DMS114 treated with DMSO at 0.1 percent for 48 hours (cell line): Measurements from ENCODE around the gene SOCS3.
A peak's percentile ranks its signal among the peaks of the same experiment; 100 is the strongest.

Experiments used
- DNase-seq: peaks from one replicate; lab custom pipeline; 2025; ENCODE audit not compliant: unreplicated experiment; lab: John Stamatoyannopoulos, UW

SOCS3 gene

DNA sequence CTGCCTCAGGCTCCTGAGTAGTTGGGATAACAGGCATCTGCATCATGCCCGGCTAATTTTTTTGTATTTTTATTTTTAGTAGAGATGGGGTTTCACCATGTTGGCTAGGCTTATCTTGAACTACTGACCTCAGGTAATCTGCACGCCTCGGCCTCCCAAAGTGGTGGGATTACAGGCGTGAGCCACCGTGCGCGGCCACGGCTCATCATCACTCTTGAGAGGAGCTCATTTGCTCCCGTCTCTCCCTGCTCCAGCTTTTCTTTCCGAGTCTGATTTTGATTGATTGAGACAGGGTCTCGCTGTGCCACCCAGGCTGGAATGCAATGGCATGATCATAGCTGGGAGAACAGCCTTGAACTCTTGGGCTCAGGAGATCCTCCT lies 31.2 kb upstream of the SOCS3 start:
- DNase-seq: no peak

DNA sequence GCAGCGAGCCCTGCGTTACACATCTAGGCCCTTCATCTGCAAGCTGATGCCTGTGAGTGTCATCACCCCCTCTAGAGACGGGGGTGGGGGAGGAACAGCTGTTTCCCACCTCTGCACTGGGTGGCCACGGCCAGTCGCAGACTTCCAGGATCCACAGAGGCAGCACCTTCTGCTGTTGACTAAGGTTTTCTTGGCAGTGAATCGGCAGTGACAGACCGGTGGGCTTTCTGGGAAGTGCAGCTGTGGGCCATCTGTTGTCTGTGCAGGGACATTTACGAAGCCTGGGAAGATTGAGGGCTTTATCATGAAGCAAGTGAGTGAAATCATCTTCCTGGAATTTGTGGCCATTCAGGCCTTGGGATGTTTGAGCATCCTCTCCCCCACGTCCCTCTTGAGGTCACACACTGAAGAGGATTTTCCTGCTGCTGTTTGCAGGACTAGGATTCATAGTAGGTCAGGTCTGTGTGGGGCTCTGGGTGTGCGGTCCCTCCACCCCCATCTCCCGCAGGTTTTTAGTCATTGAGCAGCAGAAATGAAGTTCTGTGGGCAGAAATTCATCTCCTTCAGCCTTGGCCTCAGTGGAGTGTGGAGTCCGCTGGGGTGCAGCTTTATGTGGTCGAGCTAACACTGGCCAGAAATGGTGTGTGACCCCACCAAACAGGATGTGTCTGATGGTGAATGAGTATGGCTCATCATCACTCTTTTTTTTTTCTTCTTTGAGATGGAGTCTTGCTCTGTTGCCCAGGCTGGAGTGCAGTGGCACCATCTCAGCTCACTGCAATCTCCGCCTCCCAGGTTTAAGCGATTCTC lies 30.6 kb upstream of the SOCS3 start:
- no peak for DNase-seq

DNA sequence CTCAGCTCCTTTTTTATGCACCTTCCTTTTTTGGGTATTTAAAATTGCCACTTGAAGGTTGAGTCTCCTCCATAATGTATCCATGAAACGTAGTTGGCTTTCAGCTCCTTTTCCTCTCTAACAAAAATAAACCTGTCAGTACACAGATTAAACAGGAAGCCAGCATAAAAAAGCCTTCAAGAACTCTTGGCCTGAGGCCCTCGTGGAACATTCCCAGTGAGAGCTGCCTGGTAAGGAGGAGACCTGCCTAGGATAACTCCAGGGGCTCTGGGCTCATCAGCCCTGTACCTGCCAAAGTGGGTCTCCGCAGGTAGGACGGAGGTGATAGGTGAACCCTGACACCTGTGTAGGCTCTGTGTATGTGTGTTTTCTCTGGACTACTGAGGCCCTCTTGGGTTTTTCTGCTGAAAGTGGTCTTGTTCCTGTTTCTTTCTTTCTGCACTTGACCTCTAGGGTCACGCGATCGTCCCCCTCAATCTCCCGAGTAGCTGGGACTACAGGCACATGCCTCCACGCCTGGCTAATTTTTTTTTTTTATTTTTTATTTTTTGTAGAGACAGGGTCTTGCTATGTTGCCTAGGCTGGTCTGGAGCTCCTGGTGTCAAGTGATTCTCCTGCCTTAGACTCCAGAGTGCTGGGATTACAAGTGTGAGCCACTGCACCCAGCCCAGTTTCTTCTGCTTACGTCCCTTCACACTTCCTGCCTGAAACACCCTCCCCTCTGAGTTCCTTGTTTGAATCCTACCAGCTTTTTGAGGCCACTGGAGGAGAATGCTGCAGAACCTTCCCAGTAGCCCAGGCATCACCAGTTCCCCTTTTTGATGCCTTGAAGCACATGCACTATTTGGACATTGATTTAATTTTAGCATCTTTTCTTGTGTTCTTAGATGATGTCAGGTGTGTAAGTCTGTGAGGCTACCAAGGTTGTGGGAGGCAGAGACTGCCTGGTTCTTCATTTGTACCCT lies 28.4 kb upstream of the SOCS3 start:
- no peak for DNase-seq

DNA sequence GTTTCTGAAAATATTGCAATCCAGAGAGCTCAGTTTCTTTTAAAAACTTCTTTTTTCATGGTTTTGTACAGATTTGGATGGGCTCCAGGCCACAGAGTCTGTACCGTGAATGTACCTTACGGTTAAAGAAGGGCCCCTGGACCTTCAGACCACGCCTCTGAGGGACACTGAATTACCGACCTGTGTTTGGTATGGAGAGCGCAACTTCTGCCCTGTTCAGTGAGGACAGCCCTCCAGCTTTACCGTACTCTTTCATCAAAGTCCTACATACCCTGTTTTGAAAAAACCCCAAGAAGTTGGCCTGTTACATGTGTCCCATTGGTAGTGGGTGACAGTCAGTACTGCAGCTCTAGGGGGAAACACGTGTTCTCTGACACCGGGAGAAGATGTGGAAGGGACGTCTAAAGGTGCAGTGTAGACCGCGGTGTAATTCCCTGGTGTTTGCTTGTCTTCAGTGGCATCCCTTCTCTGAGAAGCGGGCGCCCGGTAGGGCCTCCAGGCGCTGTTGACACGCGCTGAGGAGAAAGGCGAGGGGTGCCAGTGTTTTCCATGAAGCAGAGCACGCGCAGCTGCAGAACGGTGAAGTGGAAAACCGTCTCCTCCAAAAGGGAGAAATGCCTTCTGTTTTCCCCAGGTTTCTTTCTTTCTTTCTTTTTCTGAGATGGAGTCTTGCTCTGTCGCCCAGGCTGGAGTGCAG lies 24.8 kb upstream of the SOCS3 start:
- no peak for DNase-seq

DNA sequence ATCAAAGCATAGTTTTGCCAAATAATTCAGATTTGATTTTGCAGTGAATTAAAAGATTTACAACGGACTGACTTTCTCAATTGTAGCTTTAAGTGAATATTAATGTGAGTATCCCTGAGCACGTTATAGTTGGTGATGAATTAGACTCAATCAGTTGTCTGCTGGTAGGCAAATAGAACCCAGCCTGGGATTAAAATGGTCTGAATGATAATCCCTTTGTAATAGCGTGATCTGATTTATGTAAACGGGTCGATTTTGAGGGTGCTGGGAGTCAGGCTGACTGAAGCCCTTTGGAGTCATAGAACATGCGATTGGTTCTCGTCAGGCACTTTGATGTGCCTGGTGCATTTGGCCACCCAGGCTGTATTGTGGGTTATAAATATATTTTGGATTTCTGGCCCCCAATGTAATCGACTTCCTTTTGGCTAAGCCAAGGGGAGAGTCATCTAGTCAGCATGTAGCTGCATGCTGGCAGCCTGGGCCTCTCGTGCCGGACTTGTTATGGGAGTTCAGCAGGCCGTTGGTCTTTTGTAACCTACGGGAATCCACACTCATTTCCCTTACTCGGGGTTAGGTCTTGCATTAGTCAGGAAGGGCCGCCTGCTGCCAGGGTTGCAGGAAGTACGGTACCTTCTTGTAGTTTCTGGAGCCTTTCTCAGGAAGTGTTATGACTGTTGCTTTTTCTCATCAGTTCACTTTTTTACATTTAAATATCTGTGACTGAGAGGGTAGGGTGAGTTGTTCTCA lies 24.0 kb upstream of the SOCS3 start:
- no peak for DNase-seq

DNA sequence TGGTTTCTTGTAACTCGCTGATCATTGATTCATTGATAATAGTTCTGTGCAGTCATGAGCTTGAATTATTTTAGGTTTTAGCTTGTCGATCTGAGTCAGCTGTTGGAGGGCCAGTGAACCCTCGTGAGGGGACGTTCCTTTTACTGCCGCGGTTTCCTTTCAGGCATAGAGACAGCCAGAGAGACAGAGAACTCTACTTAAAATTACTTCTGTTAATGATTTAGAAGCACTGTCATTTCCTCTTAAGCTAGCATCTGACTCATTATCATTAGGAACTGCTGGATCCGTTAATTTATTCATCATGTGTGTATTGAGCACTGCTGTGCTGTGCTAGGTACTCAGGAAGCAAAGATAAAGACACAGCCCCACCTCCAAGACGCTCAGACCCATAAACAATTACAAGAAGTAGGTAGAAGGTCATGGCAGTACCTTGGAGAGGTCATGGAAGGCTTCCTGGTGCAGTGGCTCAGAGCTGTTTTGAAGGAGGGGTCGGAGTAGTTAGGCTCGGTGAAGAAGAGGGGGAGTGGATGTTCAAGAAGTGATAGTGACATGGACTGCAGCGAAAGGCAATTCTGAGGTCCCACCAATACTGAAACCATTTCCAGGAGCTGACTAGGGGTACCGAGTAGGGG lies 21.8 kb upstream of the SOCS3 start:
- DNase-seq: no peak

DNA sequence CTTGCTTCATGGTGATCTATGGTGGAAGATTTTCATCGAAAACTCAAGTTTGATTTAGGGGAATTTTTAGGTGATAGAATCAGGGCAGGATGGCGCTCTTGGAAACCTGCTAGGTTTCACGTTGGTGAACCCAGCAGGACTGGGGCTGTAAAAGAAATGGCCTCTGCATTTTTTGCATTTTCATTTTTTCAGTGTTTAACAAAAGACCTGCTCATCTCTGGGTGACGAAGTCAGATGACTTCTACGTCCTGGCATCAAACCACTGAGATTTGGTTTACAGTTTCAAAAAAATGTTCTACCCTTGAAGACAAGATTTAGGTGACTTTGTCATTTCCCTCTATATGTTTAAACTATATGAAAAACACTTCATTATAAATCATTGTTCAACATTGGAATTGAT lies 20.5 kb upstream of the SOCS3 start:
- no peak for DNase-seq

DNA sequence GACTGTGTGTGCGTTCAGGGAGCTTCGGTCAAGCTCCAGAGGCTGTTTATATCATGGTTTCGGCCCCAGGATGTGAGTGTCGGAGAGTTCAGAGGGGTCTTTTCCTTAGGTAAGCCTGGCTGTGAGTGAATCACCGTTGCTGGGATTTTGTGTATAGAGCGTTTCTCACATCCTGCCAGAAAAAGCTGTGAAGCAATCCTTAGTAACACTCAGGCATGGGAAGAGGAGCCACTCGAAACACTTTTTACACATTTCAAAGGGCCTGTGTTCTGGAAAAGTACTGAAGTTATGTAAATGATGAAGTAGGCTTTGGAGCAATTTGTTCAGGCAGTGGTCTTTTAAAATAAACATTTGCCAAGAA lies 19.2 kb upstream of the SOCS3 start:
- no peak for DNase-seq

DNA sequence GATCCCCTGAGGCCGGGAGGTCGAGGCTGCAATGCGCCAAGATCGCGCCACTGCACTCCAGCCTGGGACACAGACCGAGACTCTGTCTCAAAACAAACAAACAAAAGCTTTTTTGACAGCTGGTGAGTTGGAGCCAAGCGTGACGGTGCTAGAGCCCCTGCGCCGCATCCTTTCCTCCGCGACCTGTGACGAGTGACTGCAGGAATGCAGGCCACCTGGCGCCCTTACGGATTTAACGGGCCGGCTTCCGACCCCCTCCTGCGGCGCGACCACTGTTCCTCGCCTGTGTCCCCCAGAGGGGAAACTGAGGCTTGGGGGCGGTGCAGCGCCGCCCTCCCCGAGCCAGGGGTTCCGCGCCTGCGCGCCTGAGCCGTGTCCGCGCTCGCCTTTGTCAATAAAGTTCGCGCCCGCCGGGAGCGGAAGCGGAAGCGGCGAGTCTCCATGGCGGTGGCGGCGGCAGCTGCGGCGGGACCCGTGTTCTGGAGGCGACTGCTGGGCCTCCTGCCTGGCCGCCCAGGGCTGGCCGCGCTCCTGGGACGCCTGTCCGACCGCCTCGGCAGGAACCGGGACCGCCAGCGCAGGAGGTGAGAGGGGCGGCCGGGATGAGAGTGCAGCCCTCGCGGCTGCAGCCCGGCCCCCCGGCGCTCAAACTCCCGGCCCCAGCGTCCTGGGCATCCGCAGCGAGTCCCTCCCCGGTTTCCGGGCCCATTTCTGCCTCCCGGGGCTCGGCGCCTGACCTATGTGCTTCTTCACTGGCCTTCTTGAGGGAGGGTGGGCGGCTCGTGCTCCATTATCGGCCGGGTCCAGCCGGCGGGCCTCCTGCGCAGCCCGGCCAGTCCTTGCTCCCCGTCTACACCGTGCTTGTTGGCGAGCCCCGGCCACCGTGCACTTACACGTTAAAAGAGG lies 18.6 kb upstream of the SOCS3 start, which contains the start of gene PGS1:
PGS1 (plus strand) TSS at position 425 of the 906 bp plus-strand sequence; CDS start at position 442, 17 bp downstream.
- peak; percentile 32 for DNase-seq

DNA sequence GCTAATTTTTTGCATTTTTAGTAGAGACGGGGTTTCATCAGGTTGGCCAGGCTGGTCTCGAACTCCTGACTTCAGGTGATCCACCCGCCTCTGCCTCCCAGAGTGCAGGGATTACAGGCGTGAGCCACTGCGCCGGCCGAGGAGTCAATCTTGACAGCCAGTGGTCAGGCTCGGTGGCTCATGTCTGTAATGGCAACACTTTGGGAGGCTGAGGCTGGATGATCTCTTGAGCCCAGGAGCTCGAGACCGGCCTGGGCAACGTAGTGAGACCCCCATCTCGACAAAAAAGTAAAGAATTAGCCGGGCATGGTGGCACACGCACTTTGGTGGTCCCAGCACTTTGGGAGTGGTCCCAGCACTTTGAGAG lies 18.0 kb upstream of the SOCS3 start:
- no peak for DNase-seq

DNA sequence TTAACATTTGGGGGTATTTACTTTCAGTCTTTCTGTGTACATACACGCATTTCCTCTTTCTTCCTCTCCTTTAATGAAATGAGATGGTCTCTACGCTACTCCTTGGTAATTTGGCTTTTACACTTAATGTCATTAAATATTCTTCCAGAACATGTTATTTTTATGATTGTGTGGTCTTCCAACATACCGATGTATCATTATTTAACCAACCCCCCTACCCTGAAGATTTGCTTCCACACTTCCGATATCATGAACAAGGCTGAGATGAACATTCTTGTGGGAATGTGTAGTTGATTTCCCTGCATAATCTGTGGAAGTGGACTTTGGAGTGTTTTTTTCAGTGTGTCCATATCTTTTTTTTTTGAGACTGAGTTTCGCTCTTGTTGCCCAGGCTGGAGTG lies 16.3 kb upstream of the SOCS3 start:
- no peak for DNase-seq

DNA sequence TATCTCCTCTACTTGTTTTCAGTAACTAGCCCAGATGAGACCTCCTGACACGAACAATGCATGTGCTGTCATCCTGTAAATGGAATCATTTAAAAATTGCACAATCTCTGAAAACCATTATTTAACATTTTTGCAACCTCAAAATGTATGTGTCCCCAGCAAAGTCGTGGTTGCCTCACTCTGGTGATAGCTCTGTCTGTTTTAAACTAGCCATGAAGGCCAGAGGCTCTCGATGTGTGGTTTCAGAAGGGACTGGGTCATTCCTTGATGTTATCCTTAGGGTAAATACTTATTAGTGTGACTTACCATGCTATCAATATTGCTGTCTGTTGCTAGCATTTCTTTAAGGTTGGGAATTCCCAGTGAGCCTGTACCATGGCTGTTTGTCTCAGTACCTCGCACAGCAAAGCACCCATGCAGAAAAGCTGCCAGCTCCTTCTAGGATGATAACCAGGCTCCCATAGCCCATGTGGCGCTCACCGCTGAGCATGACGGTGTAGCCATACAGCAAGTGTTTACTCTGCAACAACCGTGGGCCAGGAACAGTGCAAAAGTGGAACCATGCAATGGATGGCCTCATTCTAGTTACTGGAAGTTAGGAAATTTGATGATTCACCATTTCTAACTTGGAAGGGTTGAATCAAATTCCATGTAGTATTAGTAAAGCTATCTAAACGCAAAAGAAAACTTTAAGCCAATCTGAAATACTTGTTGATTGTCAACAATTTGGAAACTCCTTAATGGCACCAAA lies 15.7 kb upstream of the SOCS3 start:
- DNase-seq: no peak

DNA sequence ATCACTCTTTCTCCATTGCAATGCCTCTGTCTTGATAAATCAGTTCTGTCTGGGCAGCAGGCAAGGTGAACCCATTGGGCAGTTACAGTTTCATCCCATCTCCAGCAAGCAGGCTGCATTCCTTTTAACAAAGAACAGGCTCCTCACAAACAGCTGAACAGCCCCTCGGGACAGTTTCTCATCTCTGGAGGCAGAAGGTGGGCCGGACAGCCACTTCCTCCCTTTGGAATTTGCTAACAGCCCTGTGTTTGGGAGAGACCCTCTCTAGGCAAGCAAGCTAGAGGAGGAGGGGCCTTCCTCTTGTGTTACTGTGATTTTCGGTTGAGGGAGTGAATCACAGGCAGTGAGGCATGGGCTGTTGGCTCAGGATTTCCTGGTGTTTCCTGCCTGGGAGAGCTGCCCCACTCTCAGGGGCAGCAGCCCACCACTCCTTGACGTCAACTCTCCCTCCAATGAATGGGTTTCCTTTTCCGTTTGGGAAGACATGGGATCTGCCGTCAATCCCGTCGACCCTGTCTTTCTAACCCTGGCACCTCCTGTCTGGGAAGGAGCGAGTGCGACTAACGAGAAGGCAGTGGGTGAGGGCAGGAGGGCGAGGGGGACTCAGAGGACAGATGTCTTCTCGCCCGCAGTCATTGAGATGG lies 14.9 kb upstream of the SOCS3 start:
- DNase-seq: no peak

DNA sequence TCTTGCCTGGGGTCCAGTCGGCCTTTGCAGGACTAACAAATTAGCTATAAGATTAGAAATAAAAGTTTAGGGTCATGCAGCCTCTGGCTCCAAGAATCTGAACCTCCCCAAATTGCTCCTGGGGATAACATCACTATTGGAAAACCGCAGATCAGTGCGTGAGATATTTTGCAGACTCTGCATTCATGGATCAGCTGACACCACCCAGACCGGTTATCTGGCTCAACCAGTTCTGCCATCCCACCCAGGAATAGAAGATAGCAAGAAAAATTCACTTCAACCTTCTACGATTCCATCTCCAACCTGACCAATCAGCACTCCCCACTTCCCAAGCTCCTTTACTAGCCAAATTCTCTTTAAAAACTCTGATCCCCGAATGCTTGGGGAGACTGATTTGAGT lies 14.3 kb upstream of the SOCS3 start:
- DNase-seq: no peak

DNA sequence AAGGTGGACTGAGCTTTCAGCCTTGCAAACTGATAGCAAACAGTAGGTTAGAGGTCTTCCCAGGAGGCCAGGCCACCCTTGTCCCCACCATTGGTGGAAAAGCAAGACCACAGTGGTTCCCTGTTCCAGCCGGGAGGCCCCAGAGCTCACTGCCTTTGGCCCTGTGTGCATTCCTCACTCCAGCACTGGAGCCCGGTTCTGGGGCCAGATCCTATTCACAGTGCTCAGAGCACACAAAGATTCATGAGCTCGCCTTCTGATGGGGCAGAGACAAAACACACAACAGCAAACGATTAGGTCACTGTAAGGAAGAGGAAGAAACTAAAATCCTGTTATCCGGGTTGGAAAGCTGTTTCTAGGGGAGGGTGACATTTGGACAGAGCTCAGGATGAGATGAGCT lies 13.0 kb upstream of the SOCS3 start:
- no peak for DNase-seq

DNA sequence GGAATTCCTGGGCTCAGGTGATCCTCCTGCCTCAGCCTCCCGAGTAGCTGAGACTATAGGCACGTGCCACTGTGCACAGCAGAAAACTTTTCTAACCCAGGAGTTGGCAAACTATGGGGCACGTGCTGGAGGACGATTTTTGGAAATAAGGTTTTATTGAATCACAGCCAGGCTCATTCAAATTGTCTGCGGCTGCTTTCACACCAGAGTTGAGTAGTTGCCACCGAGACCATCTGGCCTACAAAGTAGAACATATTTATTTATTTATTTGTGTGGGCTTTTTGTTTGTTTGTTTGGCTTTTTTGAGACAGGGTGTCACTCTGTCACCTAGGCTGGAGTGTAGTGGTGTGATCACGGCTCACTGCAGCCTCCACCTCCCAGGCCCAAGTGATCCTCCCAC lies 11.2 kb upstream of the SOCS3 start:
- DNase-seq: no peak

DNA sequence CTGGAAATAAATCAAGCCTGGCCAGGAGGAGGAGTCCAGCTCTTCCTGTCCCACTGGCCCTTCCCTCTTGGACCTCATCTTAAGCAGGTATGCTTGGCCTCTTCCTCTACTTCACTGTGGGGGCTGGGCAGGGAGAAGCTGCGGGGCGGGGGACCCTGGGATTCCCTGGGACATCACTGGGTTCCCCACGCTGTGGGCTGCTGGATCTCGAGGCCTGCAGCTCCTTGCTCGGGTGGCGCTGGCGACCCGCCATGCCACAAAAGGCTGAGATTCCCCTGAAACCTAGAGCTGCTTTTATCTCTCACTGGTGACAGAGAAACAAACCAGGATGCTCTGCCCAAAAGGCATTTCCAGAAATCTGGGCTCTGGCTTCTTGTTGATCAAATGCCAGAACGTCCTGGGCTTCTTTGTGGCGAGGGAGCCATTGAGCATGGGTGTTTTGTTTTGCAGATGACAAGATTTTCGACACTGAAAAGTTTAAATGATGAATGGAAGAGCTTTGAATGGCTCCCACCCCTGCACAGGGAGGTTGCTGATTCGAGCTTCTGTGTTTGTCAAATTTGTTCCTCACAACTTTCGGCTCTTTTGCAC lies 10.0 kb upstream of the SOCS3 start:
- DNase-seq: no peak
